Urothelium cell line (cell line): ENCODE results near the gene MRPL48.
"Not testable (repeated sequence)": the region's sequence is repeated elsewhere in the genome, so short reads cannot be mapped to it uniquely, and the experiment has no call there.

Experiments used
- DNase-seq: peaks from one replicate; pipeline ENCODE4 v3.0.0; 2011; ENCODE audit warnings: low spot score, mixed read lengths
- FAIRE-seq: peaks from 2 replicates; lab custom pipeline; 2011; peaks lifted over from hg19 to GRCh38; lab: Jason Lieb, UNC

Gene MRPL48

DNA sequence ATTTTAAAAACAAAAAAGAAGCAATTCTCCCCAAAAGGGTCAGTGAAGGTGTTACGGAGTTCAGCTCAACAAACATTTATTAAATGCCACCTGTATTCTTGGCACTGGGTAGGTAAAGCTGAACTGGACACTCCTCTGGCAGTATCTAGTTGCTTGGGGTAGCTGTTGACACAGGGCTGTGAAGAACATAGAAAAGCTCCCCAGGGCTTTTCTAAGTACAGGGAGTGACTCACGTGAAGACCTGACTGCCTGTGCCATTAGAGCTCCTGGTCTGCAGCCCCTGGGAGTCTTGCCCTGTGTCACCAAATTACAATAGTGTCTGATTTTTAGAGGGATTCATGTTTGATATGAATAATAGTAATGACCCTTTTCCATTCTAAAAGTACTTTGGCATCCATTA lies 45.4 kb downstream of the MRPL48 start:
- FAIRE-seq = no peak
- no peak for DNase-seq

GRCh38 chr11:73838443-73839122 lies 50.9 kb downstream of the MRPL48 start:
- FAIRE-seq (no peak), DNase-seq (no peak)

DNA sequence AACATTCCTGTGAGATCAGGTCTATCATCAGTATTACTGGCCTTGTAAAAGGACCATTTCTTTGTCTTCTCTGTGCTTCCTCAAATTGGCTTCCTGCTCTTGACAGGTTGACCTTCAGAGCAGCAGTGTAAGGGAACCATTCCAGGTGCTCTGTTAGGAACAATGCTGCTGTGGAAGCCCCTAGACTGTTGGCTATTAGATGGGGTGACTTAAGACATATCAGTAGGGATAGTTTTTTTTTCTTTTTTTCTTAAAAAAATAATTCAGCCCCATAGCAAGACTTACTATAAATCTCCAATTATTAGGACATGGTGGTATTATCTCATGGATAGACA lies 51.4 kb downstream of the MRPL48 start:
- no peak for FAIRE-seq

DNA sequence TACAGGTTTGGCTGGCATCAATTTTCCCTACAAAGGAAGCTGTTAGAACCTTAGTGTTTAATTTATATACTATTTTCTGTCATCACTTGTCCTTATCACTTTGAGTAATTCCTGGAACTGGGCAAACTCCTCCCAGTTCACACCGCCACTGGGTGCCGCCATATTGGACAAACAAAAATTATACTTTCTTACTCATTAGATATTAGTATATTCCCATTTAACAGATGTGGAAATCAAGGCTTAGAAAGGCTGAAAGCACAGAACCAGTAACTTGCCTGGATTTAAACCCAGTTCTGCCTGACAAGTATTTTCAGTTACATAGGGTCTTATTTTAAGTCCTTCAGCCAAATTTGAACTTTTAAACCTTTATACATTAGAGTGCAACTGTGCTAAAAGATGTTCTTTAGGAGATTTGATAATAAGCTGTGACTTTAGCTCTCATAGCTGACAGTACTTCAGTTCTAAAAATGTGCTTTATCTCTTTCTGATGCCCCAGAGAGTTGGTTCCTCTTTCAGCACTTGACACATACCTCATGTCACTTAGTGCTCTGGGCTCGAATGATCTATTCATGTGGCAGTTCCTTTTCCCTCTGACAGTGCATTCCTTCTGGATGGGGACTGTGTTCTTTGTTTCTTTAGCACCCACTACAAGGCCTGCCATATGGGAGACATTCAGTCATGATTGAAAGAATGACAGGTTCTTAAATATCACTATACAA lies 63.5 kb downstream of the MRPL48 start:
- FAIRE-seq (no peak), DNase-seq (no peak)

More for the DNA sequence above, 51.4 kb downstream of the MRPL48 start:
- DNase-seq = no peak

DNA sequence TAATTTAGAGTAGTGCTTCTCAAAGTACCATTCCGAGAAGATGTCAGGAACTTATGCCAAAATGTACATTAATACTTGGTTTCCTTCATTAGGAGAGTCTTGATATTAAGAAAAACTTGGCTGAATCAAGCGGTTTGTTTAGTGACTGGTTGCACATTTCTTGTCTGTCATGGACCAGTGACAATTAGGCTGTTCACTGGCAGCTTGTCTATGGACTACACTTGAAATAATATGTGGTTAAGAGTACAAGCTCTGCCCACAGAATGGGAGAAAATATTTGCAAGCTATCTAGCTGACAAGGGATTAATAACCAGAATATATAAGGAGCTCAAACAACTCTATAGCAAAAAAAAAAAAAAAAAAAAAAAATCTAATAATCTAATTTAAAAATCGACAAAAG lies 64.4 kb downstream of the MRPL48 start:
- DNase-seq (no peak), FAIRE-seq (no peak)

DNA sequence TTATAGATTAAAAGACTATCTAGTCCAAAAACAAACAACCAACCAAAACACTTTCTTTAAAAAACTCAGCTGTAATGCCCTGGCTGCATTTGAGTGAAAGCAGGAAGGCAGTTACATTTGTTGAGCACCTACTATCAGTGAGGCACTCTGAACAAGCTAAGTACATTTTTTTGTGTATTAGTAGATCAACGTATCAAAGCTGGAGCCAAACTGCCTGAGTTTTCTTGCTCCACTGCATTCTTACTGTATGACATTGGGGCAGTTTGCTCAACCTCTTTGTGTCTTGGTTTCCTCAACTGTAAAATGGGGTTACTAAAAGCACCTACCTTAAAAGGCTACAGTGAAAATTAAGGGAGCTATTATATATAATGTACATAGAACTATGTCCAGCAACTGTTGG lies 67.0 kb downstream of the MRPL48 start:
- FAIRE-seq = no peak

GRCh38 chr11:73856031-73856567 lies 68.4 kb downstream of the MRPL48 start:
- FAIRE-seq (no peak), DNase-seq (no peak)

More for the DNA sequence above, 67.0 kb downstream of the MRPL48 start:
- no peak for DNase-seq

DNA sequence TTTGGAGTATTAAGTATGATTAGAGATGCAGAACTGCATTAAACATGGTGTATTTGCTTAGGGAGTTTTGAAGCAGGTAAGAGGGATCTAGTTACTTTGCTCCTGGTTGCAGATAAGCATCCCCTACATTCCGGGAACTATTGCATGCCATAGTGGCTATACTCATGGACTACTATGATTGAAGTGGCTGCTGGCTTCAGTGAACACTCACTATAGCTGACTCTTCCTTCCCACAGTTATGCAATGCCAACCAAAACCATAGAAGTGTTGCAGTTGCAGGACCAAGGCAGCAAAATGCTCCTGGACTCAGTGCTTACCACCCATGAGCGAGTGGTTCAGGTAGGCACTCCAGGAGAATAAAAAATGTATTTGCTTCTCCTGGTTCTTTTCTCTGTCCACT lies 72.0 kb downstream of the MRPL48 start:
- FAIRE-seq (no peak), DNase-seq (no peak)

DNA sequence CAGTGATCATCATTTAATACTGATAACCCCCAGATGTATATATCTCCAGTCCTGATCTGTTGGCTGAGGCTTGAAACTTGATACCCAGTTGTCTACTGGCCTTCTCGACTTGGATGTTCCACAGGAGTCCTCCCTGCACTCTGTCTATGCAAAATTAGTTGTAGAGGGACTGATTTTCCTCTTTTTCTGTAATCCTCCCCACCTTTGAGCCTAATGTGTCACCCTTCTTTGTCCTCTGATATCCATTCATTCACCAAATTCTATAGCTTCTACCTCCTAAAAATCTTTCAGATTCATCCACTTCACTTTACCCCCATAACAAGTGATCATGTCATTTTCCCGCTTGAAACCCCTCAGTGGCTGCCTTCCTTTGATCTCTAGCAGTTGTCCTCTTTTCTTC lies 72.5 kb downstream of the MRPL48 start:
- DNase-seq = no peak
- FAIRE-seq = no peak

DNA sequence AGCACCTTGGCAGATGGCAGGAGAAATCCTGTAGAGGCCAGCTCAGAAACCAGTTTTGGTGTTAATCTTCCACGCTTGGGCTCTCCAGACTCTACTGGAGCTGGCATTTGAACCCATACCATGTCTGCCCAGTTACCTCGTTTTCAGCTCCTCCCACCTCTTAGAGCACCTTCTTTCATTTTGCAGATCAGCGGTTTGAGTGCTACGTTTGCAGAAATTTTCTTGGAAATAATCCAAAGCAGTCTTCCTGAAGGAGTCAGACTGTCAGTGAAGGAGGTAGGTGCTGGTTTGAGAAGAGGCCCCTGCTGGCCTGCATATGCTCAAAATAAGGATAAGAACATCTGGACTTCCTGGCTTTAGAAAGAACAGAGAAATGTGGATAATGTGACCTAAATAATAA lies 75.3 kb downstream of the MRPL48 start:
- FAIRE-seq = no peak
- DNase-seq = no peak

GRCh38 chr11:73866095-73866579 lies 78.5 kb downstream of the MRPL48 start:
- FAIRE-seq (no peak), DNase-seq (no peak)

- no peak for FAIRE-seq
- peak; percentile 12 for DNase-seq
Measured at GRCh38 chr11:73866586-73866996, 78.9 kb downstream of the MRPL48 start.

DNA sequence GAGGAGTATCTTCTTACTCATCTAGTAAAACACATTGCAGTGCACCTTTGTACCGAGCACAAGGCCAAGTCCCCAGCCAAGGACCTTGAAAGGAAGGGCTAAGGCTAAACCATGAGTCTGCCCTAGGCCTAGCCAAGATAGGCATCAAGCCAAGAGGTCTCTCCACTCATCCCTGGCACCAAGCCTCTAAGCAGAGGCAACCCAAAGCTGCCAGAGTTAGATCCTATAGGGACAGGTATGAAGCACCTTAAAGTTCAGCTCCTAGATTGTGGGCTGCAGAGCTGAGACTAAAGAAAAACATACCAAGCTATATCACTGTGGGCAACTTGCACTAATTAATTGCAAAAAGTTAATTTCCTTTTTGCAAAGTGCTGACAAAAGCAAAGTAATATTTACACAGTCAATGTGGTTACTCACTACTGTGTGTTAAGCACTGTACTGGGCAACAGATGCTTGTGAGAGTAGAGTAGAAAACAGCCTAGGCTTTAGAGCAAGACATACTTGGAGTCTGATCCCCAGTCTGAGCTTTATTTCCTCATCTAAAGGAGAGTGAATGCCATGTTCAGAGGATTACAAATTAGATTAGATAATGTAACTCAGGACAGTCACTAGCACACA lies 81.8 kb downstream of the MRPL48 start:
- DNase-seq (no peak), FAIRE-seq (no peak)

GRCh38 chr11:73870261-73870660 lies 82.6 kb downstream of the MRPL48 start:
- DNase-seq = no peak
- no peak for FAIRE-seq

- DNase-seq (no peak), FAIRE-seq (no peak)
Measured at GRCh38 chr11:73872749-73873357, 85.2 kb downstream of the MRPL48 start.

DNA sequence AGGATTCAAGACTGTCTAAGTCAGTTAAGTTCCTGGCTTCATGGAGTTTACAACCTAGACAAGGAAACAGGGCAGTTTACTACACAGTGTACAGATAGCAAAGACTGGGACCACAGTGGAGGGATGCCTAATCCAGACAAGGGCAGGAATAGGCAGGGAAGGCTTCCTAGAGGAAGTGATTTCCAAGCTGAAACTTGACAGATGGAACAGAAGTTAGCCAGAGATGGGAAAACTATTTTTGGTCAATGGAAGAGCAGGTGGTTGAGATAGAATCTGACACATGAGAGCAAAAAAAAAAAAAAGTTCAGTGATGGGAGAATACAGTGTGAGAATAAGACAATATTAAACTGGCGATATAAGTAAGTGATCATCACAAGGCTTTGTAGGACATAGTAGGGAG lies 87.7 kb downstream of the MRPL48 start:
- FAIRE-seq (no peak), DNase-seq (no peak)

- DNase-seq (no peak), FAIRE-seq (no peak)
Measured at GRCh38 chr11:73875840-73876239, 88.2 kb downstream of the MRPL48 start.

- DNase-seq = peak; percentile 96
Measured at GRCh38 chr11:73876424-73877310, 89.0 kb downstream of the MRPL48 start, which contains the start of the genes COA4 and PAAF1. COA4 (minus strand) TSS chr11:73876846; CDS start chr11:73873378, 3,468 bp downstream. PAAF1 (plus strand) TSS chr11:73876999; CDS start chr11:73877022, 23 bp downstream.

GRCh38 chr11:73878771-73879170 lies 91.1 kb downstream of the MRPL48 start:
- DNase-seq = no peak
- no peak for FAIRE-seq

More at GRCh38 chr11:73876424-73877310, 89.0 kb downstream of the MRPL48 start, which contains the start of the genes COA4 and PAAF1:
- peak; percentile 48 for FAIRE-seq

DNA sequence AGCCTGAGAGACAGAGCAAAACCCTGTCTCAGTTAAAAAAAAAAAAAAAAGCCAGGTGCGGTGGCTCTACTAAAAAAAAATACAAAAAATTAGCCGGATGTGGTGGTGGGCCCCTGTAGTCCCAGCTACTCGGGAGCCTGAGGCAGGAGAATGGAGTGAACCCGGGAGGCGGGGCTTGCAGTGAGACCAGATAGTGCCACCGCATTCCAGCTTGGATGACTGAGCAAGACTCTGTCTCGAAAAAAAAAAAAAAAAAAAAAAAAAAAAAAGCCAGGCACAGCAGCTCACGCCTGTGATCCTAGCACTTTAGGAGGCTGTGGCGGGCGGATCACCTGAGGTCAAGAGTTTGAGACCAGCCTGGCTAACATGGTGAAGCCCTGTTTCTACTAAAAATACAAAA lies 92.8 kb downstream of the MRPL48 start:
- not testable (repeated sequence) for DNase-seq

More for the DNA sequence above, 92.8 kb downstream of the MRPL48 start:
- FAIRE-seq = not testable (repeated sequence)
